Stimulated activated naive CD4-positive, alpha-beta T cell treated with Interleukin-2 at 50 U/mL for 16 hours (primary cell): Measurements from ENCODE around the gene MAP3K6.
A peak's percentile ranks its signal among the peaks of the same experiment; 100 is the strongest.

Source experiments
- DNase-seq: peaks from one replicate; lab custom pipeline; 2025; lab: John Stamatoyannopoulos, UW

MAP3K6 gene

GRCh38 chr1:27335506-27336422 is 31.0 kb downstream of the MAP3K6 start:
- no peak for DNase-seq

DNA sequence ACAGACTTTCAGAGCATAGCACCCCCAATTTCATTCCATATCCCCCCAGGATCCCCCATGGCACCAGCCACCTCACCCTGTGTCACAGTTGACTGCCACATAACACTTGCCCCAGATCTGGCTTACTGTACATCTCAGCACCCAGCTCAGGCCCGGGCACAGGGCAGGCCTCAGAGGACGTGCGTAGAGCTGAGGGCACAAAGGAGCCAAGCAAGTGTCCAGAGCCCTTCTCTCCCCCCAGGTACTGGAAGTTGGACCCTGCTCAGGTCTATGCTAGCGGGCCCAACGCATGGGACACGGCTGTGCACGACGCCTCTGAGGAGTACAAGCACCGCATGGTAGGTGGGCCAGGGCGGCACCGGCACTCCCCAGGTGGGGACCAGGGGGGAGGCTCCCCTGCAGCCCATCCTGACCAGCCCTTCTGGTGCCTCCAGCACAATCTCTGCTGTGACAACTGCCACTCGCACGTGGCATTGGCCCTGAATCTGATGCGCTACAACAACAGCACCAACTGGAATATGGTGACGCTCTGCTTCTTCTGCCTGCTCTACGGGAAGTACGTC is 33.0 kb downstream of the MAP3K6 start:
- DNase-seq, result no peak

DNA sequence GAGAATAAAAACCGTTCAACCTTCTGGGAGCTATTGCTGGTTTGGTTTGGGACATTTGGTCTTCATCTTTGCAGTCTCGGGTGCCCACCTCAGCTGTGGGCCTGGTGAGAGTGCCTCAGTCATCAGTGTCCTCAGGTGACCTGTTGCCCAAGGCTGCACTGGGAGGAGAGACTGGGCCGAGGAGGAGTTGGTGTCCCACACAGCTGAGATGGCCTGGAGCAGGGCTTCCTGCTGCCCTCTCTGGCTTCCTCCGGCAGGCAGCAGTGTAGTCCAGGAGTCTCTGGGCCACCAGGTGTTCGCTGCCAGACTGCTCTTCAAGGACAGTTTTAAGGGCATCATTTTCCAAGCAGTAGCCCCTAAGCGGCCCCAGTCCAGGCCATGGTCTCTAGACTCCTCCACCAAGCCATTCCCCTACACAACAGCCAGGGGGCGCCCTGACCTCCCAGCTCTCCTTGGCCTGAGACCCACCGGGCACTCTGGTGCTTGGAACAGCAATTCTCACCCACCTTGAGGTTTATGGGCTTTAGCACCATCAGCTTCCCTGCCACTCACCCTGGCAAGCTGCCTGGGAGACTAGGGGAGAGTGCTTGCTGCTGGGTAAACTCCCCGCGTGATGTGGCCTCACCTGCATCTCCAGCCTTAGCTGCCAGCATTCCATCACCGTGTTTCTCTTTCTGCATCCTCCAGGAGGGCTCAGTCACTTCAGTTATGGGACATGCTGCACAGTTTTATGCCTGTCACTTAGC is 34.1 kb downstream of the MAP3K6 start:
- DNase-seq, result peak; percentile 32

- DNase-seq, result no peak
Observed at GRCh38 chr1:27331922-27332321, 34.8 kb downstream of the MAP3K6 start.

DNA sequence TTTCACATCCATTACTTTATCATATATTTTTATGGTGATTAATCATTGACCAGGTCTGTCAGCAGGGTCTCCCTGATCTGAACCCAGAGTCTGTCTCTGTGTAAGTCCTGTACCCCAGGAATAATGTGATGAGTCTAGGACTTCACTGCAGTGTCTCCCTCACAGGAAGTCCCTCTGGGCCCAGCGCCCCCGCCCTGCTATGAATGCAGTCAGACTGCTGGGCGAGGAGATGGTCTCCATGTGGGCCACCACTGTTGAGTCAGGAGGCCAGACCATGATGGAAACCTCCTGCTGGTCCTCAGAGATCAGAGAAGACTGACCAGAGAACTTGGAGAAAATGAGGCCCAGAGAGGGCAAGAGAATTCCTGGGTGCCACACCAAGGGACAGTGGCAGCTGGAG is 35.3 kb downstream of the MAP3K6 start:
- DNase-seq, result no peak

DNA sequence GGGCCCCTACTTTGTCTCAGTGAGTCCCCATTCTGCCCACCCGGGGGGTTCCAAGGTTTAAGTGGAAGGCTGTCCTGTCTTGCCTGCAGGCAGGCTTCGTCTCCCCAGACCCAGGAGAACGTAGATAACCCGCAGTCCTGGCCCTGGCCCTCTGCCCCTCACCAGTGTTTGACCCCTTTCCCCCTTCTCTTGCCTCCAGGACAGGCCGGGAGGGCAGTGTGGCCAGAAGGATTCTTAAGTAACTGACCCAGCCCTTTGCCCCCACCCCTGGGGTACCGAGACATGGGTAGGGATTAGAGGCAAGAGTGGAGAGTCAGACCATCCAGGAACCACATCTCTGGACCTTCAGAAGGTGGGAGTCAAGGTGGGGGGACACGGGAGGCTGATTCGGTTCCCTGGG is 36.0 kb downstream of the MAP3K6 start:
- no peak for DNase-seq

GRCh38 chr1:27327964-27328363 is 38.8 kb downstream of the MAP3K6 start:
- no peak for DNase-seq

DNA sequence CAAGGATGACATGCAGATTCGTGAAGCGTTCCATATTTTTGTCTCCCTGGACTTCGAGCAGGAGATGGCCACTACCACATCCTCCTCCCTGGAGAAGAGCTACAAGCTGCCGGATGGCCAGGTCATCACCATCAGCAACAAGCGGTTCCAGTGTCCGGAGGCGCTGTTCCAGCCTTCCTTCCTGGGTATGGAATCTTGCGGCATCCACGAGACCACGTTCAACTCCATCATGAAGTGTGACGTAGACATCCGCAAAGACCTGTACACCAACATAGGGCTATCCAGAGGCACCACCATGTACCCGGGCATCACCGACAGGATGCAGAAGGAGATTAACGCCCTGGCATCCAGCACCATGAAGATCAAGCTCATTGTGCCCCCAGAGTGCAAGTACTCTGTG is 41.5 kb downstream of the MAP3K6 start:
- DNase-seq, result no peak

DNA sequence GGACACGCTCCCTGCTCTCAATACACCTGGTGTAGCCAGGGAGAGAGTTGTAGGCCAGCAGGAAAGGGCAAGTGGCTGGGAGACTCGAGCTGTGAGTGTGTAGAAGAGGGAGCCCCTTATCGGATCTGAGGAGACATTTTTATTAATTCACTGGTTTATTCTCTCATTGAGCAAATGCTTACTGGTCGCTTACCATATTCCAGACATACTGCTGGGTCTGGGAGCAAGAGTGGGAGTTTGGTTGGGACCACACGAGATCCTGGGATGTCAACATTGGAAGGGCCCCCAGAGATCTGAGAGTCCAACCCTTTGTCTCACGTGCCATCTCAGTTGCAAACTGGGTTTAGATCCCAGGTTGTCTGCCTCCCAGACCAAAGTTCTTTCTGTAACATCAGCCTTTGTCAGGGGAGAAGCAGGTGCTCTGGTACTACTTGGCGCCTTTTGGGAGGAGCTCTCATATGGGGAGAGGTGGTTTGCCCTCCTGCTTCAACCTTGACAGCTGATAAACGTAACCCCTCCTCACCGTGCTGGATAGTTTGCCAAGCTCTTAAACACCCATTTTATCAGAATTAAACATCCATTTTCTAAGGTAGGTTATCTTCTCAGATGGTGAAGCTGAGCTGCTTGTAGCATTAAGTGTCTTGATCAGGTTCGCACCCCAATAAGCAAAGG is 44.1 kb downstream of the MAP3K6 start:
- DNase-seq, result no peak

GRCh38 chr1:27321813-27322568 is 44.8 kb downstream of the MAP3K6 start, which contains the start of gene TMEM222:
Gene TMEM222 (plus strand): TSS chr1:27322163. CDS start chr1:27322198, 35 bp downstream.
- DNase-seq, result peak; percentile 94

GRCh38 chr1:27318596-27318995 is 48.2 kb downstream of the MAP3K6 start:
- DNase-seq, result no peak

- no peak for DNase-seq
Observed at GRCh38 chr1:27318136-27318535, 48.6 kb downstream of the MAP3K6 start.

DNA sequence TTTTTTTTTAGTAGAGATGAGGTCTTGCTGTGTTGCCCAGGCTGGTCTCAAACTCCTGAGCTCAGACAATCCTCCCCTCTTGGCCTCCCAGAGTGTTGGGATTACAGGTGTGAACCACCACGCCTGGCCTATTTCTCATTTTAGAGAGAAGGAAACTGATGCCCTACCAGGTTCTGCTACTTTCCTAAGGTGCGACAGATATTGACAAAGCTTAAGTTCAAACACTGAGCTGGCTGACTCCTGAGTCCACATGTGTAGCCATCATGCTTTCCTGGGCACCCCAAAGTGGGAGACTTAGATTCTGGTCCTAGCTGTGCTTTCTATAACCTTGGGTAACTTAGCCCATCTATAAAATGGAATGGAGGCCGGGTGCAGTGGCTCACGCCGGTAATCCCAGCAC is 49.9 kb downstream of the MAP3K6 start:
- DNase-seq, result no peak

- no peak for DNase-seq
Observed at GRCh38 chr1:27314737-27315136, 52.0 kb downstream of the MAP3K6 start.

DNA sequence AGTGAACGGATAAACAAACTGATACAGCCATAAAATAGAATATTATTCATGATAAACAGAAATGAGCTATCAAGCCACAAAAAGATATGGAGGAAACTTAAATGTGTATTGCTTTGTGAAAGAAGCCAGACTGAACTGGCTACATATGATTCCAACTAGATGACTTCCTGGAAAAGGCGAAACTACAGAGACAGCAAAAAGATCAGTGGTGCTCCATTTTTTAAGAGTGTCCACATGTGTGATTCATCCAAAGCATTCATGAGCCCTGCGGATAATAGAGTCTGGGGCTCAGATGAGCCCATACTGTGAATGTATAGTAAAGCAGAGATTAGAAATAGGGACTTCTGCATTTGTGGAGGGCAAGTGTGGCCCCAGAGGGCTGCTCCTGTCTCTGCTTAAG is 52.6 kb downstream of the MAP3K6 start:
- DNase-seq, result no peak

DNA sequence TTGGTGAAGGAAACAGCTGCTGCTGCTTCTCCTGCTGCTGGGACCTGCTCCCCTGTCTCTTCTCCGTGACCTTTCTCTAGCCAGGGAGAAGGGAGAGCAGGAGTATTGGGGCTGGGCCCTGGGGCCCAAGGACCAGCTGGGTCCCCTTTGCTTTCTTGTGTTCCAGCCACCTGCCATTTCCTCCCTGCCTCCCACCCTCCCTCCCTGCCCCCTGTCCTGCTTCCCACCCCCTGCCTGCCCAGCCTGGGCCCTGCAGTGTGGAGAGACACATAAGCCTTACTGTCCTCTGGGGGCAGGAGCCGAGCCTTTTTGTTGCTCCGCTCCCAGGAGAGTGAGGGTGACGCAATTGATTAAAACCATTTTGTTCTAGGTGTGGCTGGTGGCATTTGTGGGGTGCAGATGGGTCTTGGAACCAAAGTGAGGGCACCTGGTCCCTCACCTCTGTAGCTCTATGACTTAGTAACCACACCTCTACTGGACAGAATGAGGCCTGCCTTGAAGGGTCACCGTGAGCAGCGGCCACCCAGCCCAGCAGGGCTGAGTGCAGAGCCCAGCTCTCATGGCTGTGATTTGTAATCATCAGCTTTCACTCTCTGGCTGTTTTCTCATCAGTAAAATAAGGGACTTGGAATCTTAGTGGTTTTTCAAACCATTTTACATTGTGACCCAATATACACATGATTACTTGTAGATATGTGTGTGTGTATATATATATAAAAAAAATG is 58.7 kb downstream of the MAP3K6 start:
- no peak for DNase-seq

GRCh38 chr1:27306892-27307761 is 59.6 kb downstream of the MAP3K6 start:
- no peak for DNase-seq

GRCh38 chr1:27306071-27306470 is 60.7 kb downstream of the MAP3K6 start:
- DNase-seq, result no peak
